ENCODE results near the gene KIF5A.
"Not testable (repeated sequence)": the region's sequence is repeated elsewhere in the genome, so short reads cannot be mapped to it uniquely, and the experiment has no call there.

The KIF5A gene

DNA sequence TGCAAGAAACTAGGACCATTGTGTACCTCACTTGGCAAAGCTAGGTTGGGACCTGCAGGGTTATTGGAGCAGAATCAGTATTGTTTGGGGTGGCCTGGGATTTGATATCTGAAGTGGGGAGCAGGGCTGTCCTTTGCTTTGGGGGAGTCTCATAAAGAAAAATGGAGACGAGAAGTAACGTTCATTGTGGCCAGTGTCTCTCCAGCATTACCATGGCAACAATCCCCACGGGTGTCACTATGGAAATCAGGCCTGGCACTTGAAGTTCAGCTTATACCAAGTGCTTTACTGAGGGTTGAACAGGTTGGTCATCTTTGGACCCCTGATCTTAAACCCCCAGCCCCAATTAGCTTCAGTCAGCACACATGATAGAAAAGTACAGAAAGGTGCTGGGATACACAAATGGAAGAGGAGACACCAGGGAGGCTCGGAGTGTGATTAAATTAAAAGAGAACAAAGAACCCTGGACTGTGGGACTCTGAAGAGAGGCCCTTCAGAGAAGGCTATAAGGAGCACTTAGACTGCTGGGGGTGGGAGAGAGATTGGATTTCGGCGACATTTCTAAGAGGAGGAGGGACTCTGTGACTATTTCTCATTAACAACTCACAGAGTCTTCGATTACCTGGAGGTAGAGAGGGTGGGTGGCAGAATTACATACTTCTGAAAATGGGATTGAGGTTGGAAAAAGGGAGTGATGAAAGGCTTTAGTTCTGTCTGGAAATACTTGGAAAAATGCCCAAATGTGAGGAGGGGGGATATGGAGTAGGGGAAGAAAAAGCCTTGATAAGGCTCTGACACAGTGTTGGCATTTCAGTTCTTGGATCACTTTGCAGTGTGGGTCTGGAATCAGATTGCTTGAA lies 3.7 kb downstream of the KIF5A start:
- in situ Hi-C loops (cut with MboI; ENCODE audit: low sequenced_read_pairs): no loop called here

DNA sequence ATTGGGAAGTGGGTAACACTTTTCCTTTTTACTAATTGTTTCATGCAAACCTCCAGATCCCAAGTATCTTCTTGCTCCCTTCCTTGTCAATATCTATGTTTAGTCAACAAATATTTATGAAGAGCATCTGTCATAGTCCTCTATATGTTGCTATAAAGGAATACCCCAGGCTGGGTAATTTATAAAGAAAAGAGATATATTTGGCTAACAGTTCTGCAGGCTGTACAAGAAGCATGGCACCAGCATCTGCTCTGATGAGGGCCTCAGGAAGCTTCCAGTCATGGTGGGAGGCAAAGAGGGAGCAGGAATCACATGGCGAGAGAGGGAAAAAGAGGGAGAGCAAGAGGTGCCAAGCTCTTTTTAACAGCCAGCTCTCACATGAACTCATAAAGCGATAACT lies 4.6 kb downstream of the KIF5A start:
- in situ Hi-C loops (cut with MboI; ENCODE audit: low sequenced_read_pairs): no loop called here

DNA sequence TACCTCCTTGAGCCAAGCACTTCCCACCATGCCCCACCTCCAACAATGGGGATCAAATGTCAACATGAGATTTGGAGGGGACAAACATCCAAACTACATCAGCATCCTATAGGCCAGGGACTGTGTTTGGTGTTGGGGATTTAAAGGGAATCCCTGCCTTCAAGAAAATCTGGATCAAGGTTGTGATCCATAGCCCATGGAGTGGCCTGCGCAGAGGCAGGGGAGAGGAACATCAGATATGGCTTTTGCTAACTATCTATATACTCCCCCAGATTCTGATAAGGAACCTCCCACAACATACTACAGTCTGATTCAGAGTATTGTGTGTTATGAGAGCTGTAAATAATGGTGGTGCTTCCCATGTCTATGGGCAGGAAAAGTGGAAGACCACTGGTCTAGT lies 5.1 kb downstream of the KIF5A start:
- in situ Hi-C loops (cut with MboI; ENCODE audit: low sequenced_read_pairs): no loop called here

DNA sequence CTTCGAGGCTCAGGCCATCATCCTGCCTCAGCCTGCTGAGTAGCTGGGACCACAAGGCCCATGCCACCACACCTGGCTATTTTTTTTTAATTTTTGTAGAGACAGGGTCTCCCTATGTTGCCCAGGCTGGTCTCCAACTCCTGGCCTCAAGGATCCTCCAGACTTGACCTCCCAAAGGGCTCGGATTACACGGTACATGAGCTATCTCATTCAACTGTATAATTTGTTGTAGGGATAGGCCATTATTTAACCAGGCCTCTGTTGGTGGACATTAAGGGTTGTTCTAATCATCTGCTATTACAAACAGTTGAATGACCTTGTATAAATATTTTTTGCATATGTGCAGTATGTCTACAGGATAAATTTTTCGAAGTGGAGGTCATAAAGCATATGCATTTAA lies 9.0 kb downstream of the KIF5A start:
- in situ Hi-C loops (cut with MboI; ENCODE audit: low sequenced_read_pairs): no loop called here

DNA sequence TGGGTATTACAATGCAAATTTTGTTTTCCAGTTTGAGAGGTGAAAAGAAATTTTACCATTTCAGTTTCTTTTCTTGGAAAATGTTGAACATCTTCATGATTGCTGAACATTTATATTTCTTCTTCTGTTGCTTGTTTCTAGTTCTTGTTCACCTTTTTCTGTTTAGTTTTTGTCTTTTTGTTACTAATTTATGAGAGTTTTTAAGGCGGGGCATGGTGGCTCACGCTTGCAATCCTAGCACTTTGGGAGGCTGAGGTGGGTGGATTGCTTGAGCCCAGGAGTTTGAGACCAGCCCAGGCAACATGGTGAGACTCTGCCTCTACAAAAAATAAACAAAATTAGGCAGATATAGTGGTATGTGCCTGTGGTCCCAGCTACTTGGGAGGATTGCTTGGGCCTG lies 10.7 kb downstream of the KIF5A start:
- in situ Hi-C loops (cut with MboI; ENCODE audit: low sequenced_read_pairs): no loop called here

DNA sequence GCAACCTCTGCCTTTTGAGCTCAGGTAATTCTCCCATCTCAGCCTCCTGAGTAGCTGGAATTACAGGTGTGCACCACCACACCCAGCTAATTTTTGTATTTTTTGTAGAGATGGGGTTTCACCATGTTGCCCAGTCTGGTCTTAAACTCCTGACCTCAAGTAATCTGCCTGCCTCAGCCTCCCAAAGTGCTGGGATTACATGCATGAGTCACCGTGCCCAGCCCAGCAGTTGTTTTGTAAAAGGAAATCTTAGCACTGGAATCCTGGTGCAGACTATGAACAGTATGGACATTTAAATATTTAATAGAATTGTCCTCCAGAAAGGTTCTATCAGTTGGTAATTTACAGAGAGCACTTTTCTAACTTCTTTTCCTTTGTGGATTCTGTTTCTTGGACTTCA lies 11.3 kb downstream of the KIF5A start:
- in situ Hi-C loops (cut with MboI; ENCODE audit: low sequenced_read_pairs): not testable (repeated sequence)

DNA sequence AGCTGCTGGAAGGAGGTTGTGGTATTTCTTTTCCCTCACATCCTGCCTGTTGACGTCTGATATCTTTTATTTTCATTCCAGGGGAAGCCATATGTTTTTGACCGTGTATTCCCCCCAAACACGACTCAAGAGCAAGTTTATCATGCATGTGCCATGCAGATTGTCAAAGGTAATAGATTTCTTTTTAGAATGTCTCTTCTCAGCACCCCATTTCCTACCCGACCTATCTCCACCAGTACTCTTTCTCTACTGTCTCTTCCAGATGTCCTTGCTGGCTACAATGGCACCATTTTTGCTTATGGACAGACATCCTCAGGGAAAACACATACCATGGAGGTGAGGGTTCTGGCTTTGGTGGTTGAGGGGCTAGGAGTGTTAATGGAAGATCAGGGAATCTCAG lies 13.5 kb downstream of the KIF5A start:
- in situ Hi-C loops (cut with MboI; ENCODE audit: low sequenced_read_pairs): no loop called here

DNA sequence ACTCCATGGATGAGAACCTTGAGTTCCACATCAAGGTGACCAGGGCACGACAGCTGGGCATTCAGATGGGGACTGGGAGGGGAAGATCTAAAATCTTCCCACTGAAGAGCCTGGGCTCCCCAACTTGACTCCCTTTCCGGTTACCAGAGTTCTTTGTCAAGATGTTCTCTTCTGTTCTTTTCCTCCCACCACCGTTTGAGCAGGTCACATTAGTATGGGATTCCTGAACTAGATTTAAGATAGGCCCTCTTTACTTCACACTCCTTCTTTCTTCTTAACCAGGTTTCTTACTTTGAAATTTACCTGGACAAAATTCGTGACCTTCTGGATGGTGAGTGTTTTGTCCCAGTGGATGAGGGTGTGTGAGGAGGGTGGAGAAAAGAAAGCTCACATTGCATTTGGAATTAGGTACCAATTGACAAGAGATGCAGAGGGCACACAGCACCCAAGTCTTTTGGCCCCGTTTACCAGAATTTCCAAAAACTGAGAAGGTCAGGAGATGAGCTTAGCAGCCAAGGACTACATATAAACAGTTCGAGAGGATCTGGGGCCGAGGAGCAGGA lies 14.4 kb downstream of the KIF5A start:
- in situ Hi-C loops (cut with MboI; ENCODE audit: low sequenced_read_pairs): no loop called here

DNA sequence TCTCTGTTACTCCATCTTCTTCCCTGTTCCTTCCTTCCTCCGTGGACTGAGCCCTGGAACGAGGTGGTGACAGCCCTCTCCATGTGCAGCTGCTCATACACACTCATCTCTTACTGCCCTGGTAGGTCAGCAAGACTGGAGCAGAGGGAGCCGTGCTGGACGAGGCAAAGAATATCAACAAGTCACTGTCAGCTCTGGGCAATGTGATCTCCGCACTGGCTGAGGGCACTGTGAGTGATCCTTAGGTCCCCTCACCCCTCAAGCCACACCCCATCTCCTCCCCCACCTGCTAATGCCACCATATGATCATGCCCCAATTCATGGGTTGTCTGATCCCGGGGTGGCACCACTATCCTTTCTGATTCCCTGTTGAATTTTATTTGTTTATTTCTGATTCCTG lies 19.0 kb downstream of the KIF5A start:
- in situ Hi-C loops (cut with MboI; ENCODE audit: low sequenced_read_pairs): no loop called here

DNA sequence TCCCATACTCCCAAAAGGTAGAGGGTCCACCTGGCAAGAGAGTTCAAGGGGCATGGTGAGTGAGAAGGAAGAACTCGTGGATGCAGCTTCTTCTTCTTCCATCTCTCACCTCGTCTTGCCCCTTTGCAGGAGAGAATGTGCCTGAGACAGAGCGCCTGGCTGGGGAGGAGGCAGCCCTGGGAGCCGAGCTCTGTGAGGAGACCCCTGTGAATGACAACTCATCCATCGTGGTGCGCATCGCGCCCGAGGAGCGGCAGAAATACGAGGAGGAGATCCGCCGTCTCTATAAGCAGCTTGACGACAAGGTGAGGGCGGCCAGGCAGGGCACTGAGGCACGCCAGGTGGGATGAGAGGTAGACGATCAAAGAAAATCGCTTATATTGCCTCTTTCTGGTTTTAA lies 20.0 kb downstream of the KIF5A start:
- in situ Hi-C loops (cut with MboI; ENCODE audit: low sequenced_read_pairs): no loop called here

DNA sequence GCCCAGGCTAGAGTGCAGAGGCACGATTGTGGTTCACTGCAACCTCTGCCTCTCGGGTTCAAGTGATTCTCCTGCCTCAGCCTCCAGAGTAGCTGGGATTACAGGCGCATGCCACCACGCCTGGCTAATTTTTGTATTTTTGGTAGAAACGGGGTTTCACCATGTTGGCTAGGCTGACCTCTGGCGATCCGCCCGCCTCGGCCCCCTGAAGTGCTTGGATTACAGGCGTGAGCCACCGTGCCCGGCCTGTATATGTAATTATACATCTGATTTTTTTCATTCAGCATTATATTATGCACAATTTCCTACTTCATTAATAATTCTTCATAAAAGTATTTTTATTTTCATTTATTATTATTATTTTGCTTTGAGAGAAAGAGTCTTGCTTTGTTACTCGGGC lies 20.6 kb downstream of the KIF5A start:
- in situ Hi-C loops (cut with MboI; ENCODE audit: low sequenced_read_pairs): not testable (repeated sequence)

DNA sequence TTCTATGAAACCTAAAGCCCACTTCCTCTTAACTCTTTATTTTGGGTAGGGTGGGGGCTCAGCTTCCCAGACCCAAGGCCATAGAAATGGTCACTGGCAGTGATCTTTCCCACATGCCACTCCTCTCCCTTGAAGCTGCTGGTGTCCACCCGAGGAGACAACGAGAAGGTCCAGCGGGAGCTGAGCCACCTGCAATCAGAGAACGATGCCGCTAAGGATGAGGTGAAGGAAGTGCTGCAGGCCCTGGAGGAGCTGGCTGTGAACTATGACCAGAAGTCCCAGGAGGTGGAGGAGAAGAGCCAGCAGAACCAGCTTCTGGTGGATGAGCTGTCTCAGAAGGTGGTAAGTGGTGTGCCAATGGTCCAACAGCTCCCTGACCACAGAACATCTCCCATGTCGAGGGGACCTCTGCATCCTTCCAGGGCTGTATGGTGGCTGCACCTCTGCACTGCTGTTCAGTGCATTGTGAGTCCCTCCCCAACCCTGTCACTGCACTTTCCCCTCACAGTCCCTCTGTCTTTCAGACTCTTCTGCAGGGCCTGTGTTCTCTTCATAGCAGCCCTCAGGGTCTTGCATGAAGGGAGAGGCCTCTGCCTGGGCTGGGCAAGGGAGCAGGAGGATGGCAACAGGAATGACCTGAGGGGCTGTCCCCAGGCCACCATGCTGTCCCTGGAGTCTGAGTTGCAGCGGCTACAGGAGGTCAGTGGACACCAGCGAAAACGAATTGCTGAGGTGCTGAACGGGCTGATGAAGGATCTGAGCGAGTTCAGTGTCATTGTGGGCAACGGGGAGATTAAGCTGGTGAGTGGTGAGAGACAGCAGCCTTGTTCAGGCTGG lies 22.3 kb downstream of the KIF5A start:
- in situ Hi-C loops (cut with MboI; ENCODE audit: low sequenced_read_pairs): no loop called here

DNA sequence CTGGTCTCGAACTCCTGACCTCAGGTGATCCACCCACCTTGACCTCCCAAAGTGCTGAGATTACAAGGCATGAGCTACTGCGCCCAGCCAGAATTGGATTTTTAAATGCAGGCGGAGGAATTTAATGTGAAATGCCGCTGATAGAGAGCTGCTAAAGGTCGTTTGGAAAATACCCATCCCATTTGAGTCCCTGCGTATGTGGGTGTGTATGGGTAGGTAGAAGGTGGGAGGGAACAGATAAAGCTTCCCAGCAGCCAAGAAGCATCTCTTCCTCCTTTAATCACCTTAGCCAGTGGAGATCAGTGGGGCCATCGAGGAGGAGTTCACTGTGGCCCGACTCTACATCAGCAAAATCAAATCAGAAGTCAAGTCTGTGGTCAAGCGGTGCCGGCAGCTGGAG lies 25.0 kb downstream of the KIF5A start:
- in situ Hi-C loops (cut with MboI; ENCODE audit: low sequenced_read_pairs): no loop called here

DNA sequence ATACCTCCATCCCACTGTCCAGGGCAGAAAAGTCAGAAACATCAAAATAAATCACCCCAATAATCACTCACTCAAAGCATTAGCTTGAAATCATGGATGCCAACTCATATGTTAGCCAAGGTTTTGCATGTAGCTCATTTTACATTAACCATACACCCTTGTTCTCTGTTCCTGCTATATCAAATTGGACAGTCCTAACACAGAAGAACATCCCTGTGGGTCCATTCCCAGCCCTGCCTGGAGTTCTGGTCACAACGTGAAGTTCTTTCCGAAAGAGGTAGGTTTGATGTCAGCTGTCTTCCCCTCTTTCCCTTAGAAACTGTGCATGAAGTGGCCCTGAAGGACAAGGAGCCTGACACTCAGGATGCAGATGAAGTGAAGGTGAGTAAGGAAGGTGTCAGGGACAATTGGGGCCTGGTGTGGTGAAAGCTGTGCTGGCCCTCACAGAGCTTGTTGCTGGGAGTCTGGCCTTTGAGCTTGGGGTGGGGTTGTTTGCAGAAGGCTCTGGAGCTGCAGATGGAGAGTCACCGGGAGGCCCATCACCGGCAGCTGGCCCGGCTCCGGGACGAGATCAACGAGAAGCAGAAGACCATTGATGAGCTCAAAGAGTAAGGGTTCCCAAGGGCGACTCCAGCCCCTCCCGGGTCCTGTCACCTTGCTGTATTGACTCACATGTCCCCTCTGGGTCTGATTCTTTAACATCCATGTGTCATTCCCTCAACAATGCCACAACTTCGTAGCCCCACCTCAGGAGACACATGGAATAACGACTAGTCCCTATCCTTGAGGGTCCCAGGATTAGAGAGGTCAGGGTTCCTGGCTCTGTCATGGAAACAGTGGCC lies 26.1 kb downstream of the KIF5A start:
- in situ Hi-C loops (cut with MboI; ENCODE audit: low sequenced_read_pairs): no loop called here

DNA sequence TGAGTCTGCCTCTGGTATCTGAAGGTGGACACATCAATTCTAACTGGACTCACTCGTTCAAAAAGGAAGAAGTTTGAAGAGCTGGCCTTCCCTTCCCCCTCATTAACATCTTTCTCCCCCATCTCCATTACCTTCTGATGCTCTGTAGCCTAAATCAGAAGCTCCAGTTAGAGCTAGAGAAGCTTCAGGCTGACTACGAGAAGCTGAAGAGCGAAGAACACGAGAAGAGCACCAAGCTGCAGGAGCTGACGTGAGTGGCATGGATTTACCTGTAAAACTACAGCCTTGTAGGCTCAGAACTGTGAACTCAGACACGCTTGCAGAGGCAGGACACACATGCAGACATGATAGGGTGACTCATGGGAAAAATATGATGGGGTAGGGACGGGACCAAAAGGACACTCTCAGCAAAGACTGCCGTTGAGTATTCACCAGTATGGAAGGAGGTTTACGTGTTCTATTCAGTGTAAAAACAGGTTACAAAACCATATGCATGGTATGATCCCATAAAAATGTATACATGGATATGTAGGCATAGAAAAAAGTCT lies 26.8 kb downstream of the KIF5A start:
- in situ Hi-C loops (cut with MboI; ENCODE audit: low sequenced_read_pairs): no loop called here

DNA sequence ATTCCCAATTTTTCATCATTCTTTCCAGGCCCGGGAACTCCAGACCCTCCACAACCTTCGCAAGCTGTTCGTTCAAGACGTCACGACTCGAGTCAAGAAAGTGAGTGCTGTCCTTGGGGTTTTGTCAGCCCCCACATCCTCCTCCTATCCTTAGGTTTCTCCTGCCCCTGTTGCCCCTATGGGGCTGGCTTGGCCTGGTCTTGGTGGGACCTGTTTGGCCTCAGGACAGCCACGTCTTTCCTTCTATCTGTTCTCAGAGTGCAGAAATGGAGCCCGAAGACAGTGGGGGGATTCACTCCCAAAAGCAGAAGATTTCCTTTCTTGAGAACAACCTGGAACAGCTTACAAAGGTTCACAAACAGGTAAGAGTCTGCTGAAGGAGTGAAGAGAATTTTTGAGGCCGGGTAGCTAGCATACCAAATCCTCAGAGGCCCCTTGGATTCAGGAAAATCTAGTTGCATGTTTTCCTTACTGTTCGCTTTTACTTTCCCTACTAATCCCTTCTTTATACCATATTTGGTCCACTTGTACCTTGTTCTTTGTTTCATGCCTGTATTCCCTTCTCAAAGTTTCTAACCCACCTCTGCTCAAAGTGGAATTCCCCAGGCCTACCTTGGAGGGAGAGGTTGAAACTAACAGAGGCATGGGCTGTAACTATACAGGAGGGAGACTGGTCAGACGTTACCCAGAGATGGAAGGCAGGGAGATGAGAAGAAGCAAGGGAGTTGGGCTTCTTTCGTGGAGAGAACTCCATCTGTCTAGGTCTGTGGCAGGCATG lies 28.3 kb downstream of the KIF5A start:
- in situ Hi-C loops (cut with MboI; ENCODE audit: low sequenced_read_pairs): no loop called here

DNA sequence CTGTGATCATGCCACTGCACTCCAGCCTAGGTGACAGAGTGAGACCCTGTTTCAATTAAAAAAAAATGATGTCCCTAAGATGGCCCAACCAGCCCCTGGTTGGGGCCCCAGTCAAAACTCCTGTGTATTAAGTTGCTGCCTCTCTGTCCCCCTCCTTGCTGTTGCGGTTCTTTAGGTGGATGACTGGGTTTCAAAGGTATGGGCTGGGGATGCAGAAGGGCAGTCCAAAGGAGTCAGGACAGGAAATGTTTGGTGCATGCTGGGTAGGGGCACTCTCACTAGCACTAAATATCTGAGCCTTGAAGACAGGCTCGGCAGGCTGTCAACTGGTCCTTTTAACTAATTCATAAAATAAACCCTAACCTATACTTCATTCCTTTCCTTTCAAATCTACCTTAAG lies 29.2 kb downstream of the KIF5A start:
- in situ Hi-C loops (cut with MboI; ENCODE audit: low sequenced_read_pairs): no loop called here

DNA sequence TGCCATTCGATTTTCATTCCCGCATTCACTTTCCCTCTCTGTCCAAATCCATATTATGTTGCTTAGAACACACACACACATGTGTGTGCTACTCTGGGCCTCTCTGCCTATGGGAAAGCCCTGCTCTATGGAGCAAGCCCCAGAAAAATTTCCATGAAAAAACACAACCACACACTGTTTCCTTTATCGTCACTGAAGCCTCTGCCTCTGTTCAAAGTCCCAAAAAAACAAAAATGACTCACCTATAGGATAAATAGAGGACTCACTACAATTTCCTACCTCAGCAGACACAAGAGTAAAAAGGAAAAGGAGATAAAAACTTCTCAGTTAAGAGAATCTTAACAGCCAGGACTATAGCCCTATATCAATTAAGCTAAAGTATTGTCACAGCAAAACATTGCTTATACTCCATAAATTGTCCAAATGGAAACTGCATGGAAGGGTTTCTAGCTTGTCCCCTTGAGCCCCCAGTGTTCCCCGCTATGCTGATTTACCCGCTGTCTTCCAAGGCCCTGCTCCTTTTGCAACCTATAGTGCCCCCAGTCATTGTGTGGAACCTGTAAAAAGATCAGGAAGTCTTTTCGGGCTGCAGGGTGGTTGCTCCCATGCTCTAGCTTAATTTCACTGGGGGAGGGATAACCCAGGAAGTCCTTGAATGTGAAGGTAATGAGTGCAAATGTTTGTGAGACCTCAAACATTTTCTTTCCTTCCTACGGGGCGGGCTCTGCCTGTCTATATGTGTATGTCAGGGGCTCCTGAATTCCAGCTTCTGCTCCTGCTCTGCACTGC lies 30.0 kb downstream of the KIF5A start:
- in situ Hi-C loops (cut with MboI; ENCODE audit: low sequenced_read_pairs): no loop called here

DNA sequence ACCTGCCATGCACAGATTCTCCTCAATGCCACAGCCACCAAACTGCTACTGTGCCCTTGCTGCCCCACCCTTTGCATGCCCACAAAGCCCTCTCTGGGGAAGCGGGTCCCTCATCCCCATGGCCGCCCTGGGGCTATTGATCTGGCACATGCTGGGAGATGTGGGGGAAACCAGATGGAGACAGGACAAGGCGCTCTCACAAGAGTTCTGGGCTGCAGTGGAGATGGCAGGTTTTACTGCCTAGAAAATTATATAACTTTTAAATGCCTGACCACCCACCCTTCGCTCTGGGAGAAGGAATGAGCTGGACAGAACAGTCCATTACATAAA lies 30.6 kb downstream of the KIF5A start:
- in situ Hi-C loops (cut with MboI; ENCODE audit: low sequenced_read_pairs): no loop called here
